Body of pancreas (tissue), 4 donors: ENCODE measurements around the gene MVB12B.

Experiments
- CTCF ChIP-seq, 7 experiments: fragments of 450-650 bp in 4 of 7; fragments of 200-600 bp in 3 of 7; sonication (generic) in 3 of 7; IDR thresholded peaks; one replicate each; pipeline ENCODE4 v1.5.1; 2016 to 2019; ENCODE audit warnings: antibody characterized with exemption in 7 of 7
- POLR2A ChIP-seq, 3 donors: fragments of 450-650 bp; IDR thresholded peaks; one replicate each; pipeline ENCODE4 v1.6.1; 2016; ENCODE audit warnings: antibody characterized with exemption in 3 of 3, mild to moderate bottlenecking in 2 of 3

GRCh38 chr9:126336736-126337325, 10.2 kb downstream of the MVB12B start:
- TF ChIP-seq CTCF (IDR thresholded peaks at IDR 0.05) (no peak), POLR2A (IDR thresholded peaks at IDR 0.05) (no peak)
